ENCODE results near the gene OR2D2.

Gene OR2D2

GRCh38 chr11:6841694-6842093 lies 50.6 kb downstream of the OR2D2 start:
- Histone ChIP-seq H3K4me3 (no peak overlapping the region), H3K27ac (no peak overlapping the region), H3K9me3 (ENCODE audit: low read depth, low read length) (no peaks in the 10 kb centered on the region), H3K36me3 (ENCODE audit: insufficient read depth, low read length) (no peaks in the 10 kb centered on the region), H3K9ac (ENCODE audit: insufficient read length) (no peak overlapping the region)
- no peak for DNase-seq (ENCODE audit: low read depth, low spot score)
- TF ChIP-seq EZH2 (IDR thresholded peaks at IDR 0.05) (no peak), POLR2AphosphoS5 (IDR thresholded peaks at IDR 0.05; ENCODE audit: borderline replicate concordance, low read depth, low read length) (no peak), FOXP2 (optimal IDR thresholded peaks at IDR 0.05; ENCODE audit: control extremely low read depth, extremely low read length, insufficient read depth) (no peak)
